ENCODE data around the gene DOCK7. TPM values are rescaled to one million over a fixed set of nuclear protein-coding genes. Genes with fewer than 3 reads are reported as not detected.

Gene DOCK7
- total and polyA plus RNA-seq, 2 of the 13 experiments (the other 11 are each of a cell fraction or from before 2014, with no cell fraction given) = 45.7 to 67.2 TPM

GRCh38 chr1:62687903-62688686 lies at the start of gene DOCK7 (continued):
- TF ChIP-seq NONO (IDR thresholded peaks at IDR 0.05) (no peak), NONO (CRISPR knock-in tag; conservative IDR thresholded peaks at IDR 0.05) (0 out of 2 replicates have a peak, but pooled peaks have one; percentile 53), ZFX (CRISPR knock-in tag; IDR thresholded peaks at IDR 0.05; ENCODE audit: low read depth) (peak; percentile 82), MTF1 (CRISPR knock-in tag; IDR thresholded peaks at IDR 0.05) (no peak), ZFP36L2 (CRISPR knock-in tag; IDR thresholded peaks at IDR 0.05) (no peak), ZSCAN30 (CRISPR knock-in tag; IDR thresholded peaks at IDR 0.05) (no peak), ZNF44 (CRISPR knock-in tag; IDR thresholded peaks at IDR 0.05) (no peak), ZBTB7A (CRISPR knock-in tag; IDR thresholded peaks at IDR 0.05) (no peak), RNF219 (CRISPR knock-in tag; IDR thresholded peaks at IDR 0.05) (no peak; the same call in 1 of the 2 replicates), ZNF891 (CRISPR knock-in tag; IDR thresholded peaks at IDR 0.05) (no peak), NR2C2 (CRISPR knock-in tag; IDR thresholded peaks at IDR 0.05; ENCODE audit: borderline replicate concordance) (no peak; the same call in 1 of the 2 replicates), ZNF672 (CRISPR knock-in tag; IDR thresholded peaks at IDR 0.05) (no peak), REST (IDR thresholded peaks at IDR 0.05; ENCODE audit: borderline replicate concordance in 1 of 2, low read depth in 1 of 2, low read length in 2 of 2) (no peak; a peak in 1 of 4 replicates), ZFP1 (CRISPR knock-in tag; IDR thresholded peaks at IDR 0.05) (no peak), HES4 (CRISPR knock-in tag; IDR thresholded peaks at IDR 0.05; ENCODE audit: borderline replicate concordance) (no peak), SRY (CRISPR knock-in tag; IDR thresholded peaks at IDR 0.05) (no peak; the same call in 1 of the 2 replicates), MATR3 (CRISPR knock-in tag; IDR thresholded peaks at IDR 0.05) (no peak), ZNF274 (CRISPR knock-in tag; IDR thresholded peaks at IDR 0.05) (0 out of 2 replicates have a peak, but pooled peaks have one; percentile 31), ZNF383 (CRISPR knock-in tag; IDR thresholded peaks at IDR 0.05; ENCODE audit: borderline replicate concordance) (no peak), TBX3 (IDR thresholded peaks at IDR 0.05; ENCODE audit: borderline replicate concordance) (no peak), ZNF501 (CRISPR knock-in tag; IDR thresholded peaks at IDR 0.05) (peak; percentile 73; the same call in 1 of the 2 replicates), CENPBD1 (CRISPR knock-in tag; IDR thresholded peaks at IDR 0.05; ENCODE audit: borderline replicate concordance, low read depth) (no peak), MYNN (CRISPR knock-in tag; IDR thresholded peaks at IDR 0.05; ENCODE audit: low read depth) (no peak), HNRNPL (IDR thresholded peaks at IDR 0.05; ENCODE audit: low read depth, low read length) (no peak), NFE2L1 (CRISPR knock-in tag; IDR thresholded peaks at IDR 0.05; ENCODE audit: borderline replicate concordance) (no peak), U2AF1 (optimal IDR thresholded peaks at IDR 0.05; ENCODE audit: low read depth, low read length) (no peak)

Measured in HepG2 (cell line).